LNCaP clone FGC (cell line): ENCODE measurements around the gene PLA2G2E.
A peak's percentile ranks its signal among the peaks of the same experiment; 100 is the strongest.

Experiments
- DNase-seq: peaks from one replicate; pipeline ENCODE4 v3.0.0-alpha.2; 2011; ENCODE audit warnings: low read depth
- H3K4me3 ChIP-seq: 2 replicates; pipeline ENCODE4 v1.5.1; 2011; ENCODE audit warnings: mild to moderate bottlenecking, low read depth, low read length, control low read depth
- CTCF ChIP-seq: IDR thresholded peaks from 2 replicates; pipeline ENCODE4 v1.5.1; 2012; ENCODE audit warnings: mild to moderate bottlenecking; ENCODE audit not compliant: control insufficient read depth, insufficient read depth; ENCODE audit errors: extremely low read depth

The PLA2G2E gene

GRCh38 chr1:19879227-19879626 lies 44.2 kb downstream of the PLA2G2E start:
- no peak for DNase-seq
- no peak overlapping the region for H3K4me3 ChIP-seq
- TF ChIP-seq CTCF = no peak

DNA sequence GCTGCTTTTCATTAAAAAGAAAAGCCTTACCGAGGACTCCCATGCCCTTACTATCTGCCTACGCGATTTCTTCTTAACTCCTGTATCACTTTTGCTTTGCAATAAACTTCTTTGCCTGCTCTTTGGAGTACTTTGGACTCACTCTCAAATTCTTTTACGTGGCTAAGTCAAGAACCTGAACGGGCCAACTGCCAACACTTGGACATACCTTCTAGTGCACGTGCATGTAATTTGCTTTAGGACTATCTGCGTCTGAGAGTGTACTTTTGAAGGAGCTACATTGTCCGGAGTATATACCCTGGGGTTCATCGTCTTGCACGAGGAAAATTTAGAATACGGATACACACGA lies 44.8 kb downstream of the PLA2G2E start:
- DNase-seq = no peak
- H3K4me3 ChIP-seq = no peak overlapping the region
- TF ChIP-seq CTCF = no peak

DNA sequence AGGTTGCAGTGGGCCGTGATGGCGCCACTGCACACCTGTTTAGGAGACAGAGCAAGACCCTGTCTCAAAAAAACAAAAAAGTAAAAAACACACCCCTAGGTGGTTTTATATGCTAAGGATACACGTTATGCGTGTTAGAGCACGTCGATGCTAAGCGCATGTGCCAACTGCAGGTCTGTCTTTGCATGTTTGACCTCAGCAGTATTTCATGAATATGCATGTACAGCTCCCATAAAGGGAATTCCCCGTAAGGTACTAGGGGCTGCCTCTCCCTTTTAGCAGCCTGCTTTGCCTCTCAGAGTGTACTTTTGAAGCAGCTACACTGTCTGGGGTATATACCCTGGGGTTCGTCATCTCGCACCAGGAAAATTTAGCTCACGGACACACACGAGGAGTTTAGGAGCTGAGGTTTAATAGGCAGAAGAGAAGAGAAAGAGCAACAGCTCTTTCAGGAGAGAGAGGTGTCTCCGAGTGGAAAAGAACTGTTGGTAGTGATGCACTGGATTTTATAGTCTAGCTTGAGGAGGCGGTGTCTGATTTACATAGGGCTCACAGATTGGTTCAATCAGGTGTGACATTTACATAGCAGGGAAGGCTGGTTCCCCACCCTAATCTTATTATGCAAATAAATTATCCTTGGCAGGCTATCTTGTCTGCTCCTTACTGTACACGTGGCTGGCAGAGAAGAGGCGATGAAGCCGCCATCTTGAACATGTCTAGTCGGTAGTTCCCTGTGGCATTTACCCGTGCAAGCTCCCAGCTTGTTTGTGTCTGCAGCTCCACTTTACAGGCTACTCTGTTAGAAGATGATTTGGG lies 45.4 kb downstream of the PLA2G2E start:
- TF ChIP-seq CTCF = no peak
- peak; percentile 64 for DNase-seq
- no peak overlapping the region for H3K4me3 ChIP-seq

DNA sequence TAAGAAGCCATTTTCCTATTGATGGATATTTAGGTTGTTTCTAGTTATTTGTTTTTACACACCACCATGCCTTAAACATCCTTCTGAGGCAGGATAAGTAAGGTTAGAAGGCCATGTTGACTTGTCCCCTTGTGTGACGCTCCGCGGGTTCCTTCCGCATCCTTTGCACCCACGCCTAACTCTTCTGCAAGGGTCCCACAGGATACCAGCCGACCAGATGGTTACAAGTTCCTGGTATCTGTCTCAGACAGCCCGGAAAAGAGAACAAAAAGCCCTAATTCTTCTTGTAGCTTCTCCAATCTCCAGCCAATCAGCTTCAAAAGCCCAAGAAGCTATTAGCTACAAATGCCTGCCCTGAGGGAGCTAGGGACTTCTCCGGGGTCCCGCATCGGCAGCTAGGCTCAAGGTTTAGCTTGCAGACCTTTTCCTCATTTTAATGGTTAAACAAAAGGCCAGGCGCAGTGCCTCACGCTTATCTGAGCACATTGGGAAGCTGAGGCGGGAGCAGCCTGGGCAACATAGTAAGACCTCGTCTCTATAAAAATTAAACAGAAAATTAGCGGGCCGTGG lies 46.2 kb downstream of the PLA2G2E start:
- DNase-seq = no peak
- no peak for TF ChIP-seq CTCF
- no peak overlapping the region for H3K4me3 ChIP-seq

- TF ChIP-seq CTCF = peak; percentile 26; the same call in 1 of the 2 replicates
- no peak overlapping the region for H3K4me3 ChIP-seq
- DNase-seq = peak; percentile 49
Observed at GRCh38 chr1:19872190-19872589, 51.2 kb downstream of the PLA2G2E start.
